H1 (cell line): ENCODE results near the gene LHPP. TPM values are rescaled to one million over a fixed set of nuclear protein-coding genes. Genes with fewer than 3 reads are reported as not detected.

Source experiments
- CTCF ChIA-PET: fragments of 300-600 bp; sonication (Branson Sonifier 250); formaldehyde crosslinking; loops from one replicate; lab custom pipeline; 2021; ENCODE audit not compliant: partially characterized antibody; lab: Charles Lee
- POLR2A ChIA-PET: fragments of 300-600 bp; sonication (Branson Sonifier 250); formaldehyde crosslinking; loops from one replicate; lab custom pipeline; 2021; ENCODE audit warnings: inconsistent platforms; ENCODE audit not compliant: partially characterized antibody; lab: Charles Lee
- DNase-seq, 2 experiments: peaks; one replicate each; pipeline versions ENCODE4 v3.0.0 to v3.0.0-alpha.2; 2010 to 2022; ENCODE audit warnings: low spot score in 2 of 2, low read depth in 1 of 2, mixed read lengths in 1 of 2
- FAIRE-seq: peaks from 2 replicates; lab custom pipeline; 2011; peaks lifted over from hg19 to GRCh38; lab: Jason Lieb, UNC
- H2AFZ ChIP-seq: 2 replicates; pipeline ENCODE4 v1.8.1; 2012; ENCODE audit warnings: low read length, inconsistent platforms
- H2AK5ac ChIP-seq: 2 replicates; pipeline ENCODE4 v1.6.1; 2013; ENCODE audit warnings: low read depth, low read length
- H2BK120ac ChIP-seq: replicated peaks from 2 replicates; pipeline ENCODE3; 2013; ENCODE audit warnings: low read depth, low read length, inconsistent platforms
- H2BK12ac ChIP-seq: 2 replicates; pipeline ENCODE4 v1.6.1; 2013; ENCODE audit warnings: low read depth, low read length
- H2BK15ac ChIP-seq: 2 replicates; pipeline ENCODE4 v1.6.1; 2013; ENCODE audit warnings: low read length
- H2BK20ac ChIP-seq: 2 replicates; pipeline ENCODE4 v1.6.1; 2013; ENCODE audit warnings: low read length
- H2BK5ac ChIP-seq: 2 replicates; pipeline ENCODE4 v1.6.1; 2013; ENCODE audit warnings: low read depth, low read length
- H3K14ac ChIP-seq: 2 replicates; pipeline ENCODE4 v1.6.1; 2013; ENCODE audit warnings: inconsistent platforms; ENCODE audit not compliant: insufficient read length
- H3K18ac ChIP-seq: 2 replicates; pipeline ENCODE4 v1.6.1; 2013; ENCODE audit warnings: low read length; ENCODE audit errors: extremely low read depth
- H3K23ac ChIP-seq: 2 replicates; pipeline ENCODE4 v1.6.1; 2013; ENCODE audit warnings: inconsistent platforms; ENCODE audit not compliant: insufficient read length
- H3K23me2 ChIP-seq: 2 replicates; pipeline ENCODE4 v1.6.1; 2013; ENCODE audit warnings: low read depth, low read length
- H3K27ac ChIP-seq: 2 replicates; pipeline ENCODE4 v1.6.1; 2011; ENCODE audit warnings: low read depth, low read length, inconsistent platforms
- H3K27me3 ChIP-seq, 4 experiments: replicated peaks in 1 of 4; 1 replicate in 1 of 4; 2 replicates in 3 of 4; pipeline versions ENCODE4 v1.6.1 to v1.8.1; 2011 to 2013; ENCODE audit warnings: low read length in 3 of 4, mild to moderate bottlenecking in 3 of 4, inconsistent platforms in 2 of 4, mixed read lengths in 2 of 4, moderate library complexity in 1 of 4; ENCODE audit not compliant: control insufficient read depth in 3 of 4, insufficient read depth in 3 of 4; ENCODE audit errors: extremely low read depth in 1 of 4
- H3K36me3 ChIP-seq, 4 experiments: 2 replicates each; pipeline versions ENCODE4 v1.6.1 to v1.8.1; 2011 to 2013; ENCODE audit warnings: mild to moderate bottlenecking in 4 of 4, low read length in 3 of 4, moderate library complexity in 2 of 4, control low read depth in 1 of 4, inconsistent platforms in 1 of 4; ENCODE audit not compliant: insufficient read depth in 4 of 4, control insufficient read depth in 2 of 4
- H3K4ac ChIP-seq: replicated peaks from 2 replicates; pipeline ENCODE3; 2013; ENCODE audit warnings: low read length, low read depth, mixed read lengths, inconsistent platforms; ENCODE audit not compliant: insufficient read length
- H3K4me1 ChIP-seq, 4 experiments: replicated peaks in 1 of 4; 1 replicate in 1 of 4; 2 replicates in 3 of 4; pipeline versions ENCODE4 v1.6.1 to v1.8.1; 2011 to 2013; ENCODE audit warnings: low read length in 3 of 4, inconsistent platforms in 2 of 4, mixed read lengths in 1 of 4; ENCODE audit not compliant: insufficient read depth in 4 of 4, control insufficient read depth in 3 of 4
- H3K4me2 ChIP-seq, 2 experiments: 2 replicates each; pipeline versions ENCODE4 v1.6.1 to v1.8.1; 2011 to 2013; ENCODE audit warnings: low read depth in 2 of 2, low read length in 2 of 2, control low read depth in 1 of 2, inconsistent platforms in 1 of 2, mild to moderate bottlenecking in 1 of 2; ENCODE audit not compliant: insufficient read depth in 1 of 2
- H3K4me3 ChIP-seq, 4 experiments: fragments of 200-600, 300-600 bp in 1 of 4; sonication (generic), shearing (Covaris generic), sonication (Bioruptor Twin) in 1 of 4; 2 replicates each; pipeline versions ENCODE4 v1.5.1 to v1.8.1; 2011 to 2016; ENCODE audit warnings: low read length in 4 of 4, low read depth in 3 of 4, control low read depth in 2 of 4, inconsistent platforms in 2 of 4, mild to moderate bottlenecking in 2 of 4, mixed read lengths in 1 of 4, moderate library complexity in 1 of 4; ENCODE audit not compliant: insufficient read depth in 2 of 4; ENCODE audit errors: extremely low read depth in 1 of 4
- H3K56ac ChIP-seq: replicated peaks from 2 replicates; pipeline ENCODE3; 2013; ENCODE audit warnings: low read depth, mild to moderate bottlenecking, mixed read lengths, low read length, inconsistent platforms; ENCODE audit not compliant: insufficient read length
- H3K79me1 ChIP-seq: 2 replicates; pipeline ENCODE4 v1.6.1; 2013; ENCODE audit warnings: low read depth, low read length, control low read depth
- H3K79me2 ChIP-seq, 2 experiments: 2 replicates each; pipeline versions ENCODE4 v1.6.1 to v1.8.1; 2012 to 2013; ENCODE audit warnings: low read length in 2 of 2, mild to moderate bottlenecking in 2 of 2, inconsistent platforms in 1 of 2; ENCODE audit not compliant: insufficient read depth in 2 of 2, control insufficient read depth in 1 of 2
- H3K9ac ChIP-seq, 4 experiments: replicated peaks in 1 of 4; 1 replicate in 1 of 4; 2 replicates in 3 of 4; pipeline versions ENCODE4 v1.6.1 to v1.8.1; 2011 to 2013; ENCODE audit warnings: low read depth in 3 of 4, low read length in 3 of 4, control low read depth in 2 of 4, mild to moderate bottlenecking in 2 of 4, moderate library complexity in 2 of 4, inconsistent platforms in 1 of 4; ENCODE audit errors: extremely low read depth in 1 of 4
- H3K9me3 ChIP-seq, 2 experiments: 2 replicates each; pipeline versions ENCODE4 v1.6.1 to v1.8.1; 2012 to 2013; ENCODE audit warnings: mild to moderate bottlenecking in 2 of 2, moderate library complexity in 2 of 2, control low read depth in 1 of 2, inconsistent platforms in 1 of 2, low read depth in 1 of 2, low read length in 1 of 2, mixed read lengths in 1 of 2; ENCODE audit not compliant: insufficient read depth in 2 of 2
- H4K20me1 ChIP-seq, 2 experiments: replicated peaks in 1 of 2; 2 replicates each; pipeline versions ENCODE3 to v1.8.1; 2011 to 2013; ENCODE audit warnings: inconsistent platforms in 2 of 2, low read length in 2 of 2, mild to moderate bottlenecking in 1 of 2; ENCODE audit not compliant: insufficient read depth in 2 of 2, control insufficient read depth in 1 of 2
- H4K5ac ChIP-seq: 2 replicates; pipeline ENCODE4 v1.6.1; 2013; ENCODE audit warnings: low read length, low read depth, mixed read lengths, inconsistent platforms; ENCODE audit not compliant: insufficient read length
- H4K8ac ChIP-seq: 2 replicates; pipeline ENCODE4 v1.8.0; 2013; ENCODE audit warnings: mild to moderate bottlenecking, moderate library complexity, low read length, inconsistent platforms; ENCODE audit not compliant: insufficient read depth; ENCODE audit errors: extremely low read depth
- H4K91ac ChIP-seq: replicated peaks from 2 replicates; pipeline ENCODE3; 2013; ENCODE audit warnings: low read length, mixed read lengths, inconsistent platforms; ENCODE audit not compliant: insufficient read length
- ASH2L ChIP-seq: fragments of 200-600, 300-600 bp; sonication (generic); IDR thresholded peaks from one replicate; pipeline ENCODE4 v1.7.1; 2017; ENCODE audit warnings: low read length
- CHD2 ChIP-seq: IDR thresholded peaks from 2 replicates; pipeline ENCODE4 v1.6.1; 2012; ENCODE audit warnings: low read length, improper control_type of control experiment
- EZH2 ChIP-seq: fragments of 200-600 bp; sonication (generic); IDR thresholded peaks from 2 replicates; pipeline ENCODE4 v1.7.1; 2012; ENCODE audit warnings: low read depth, mild to moderate bottlenecking, moderate library complexity, low read length, inconsistent platforms; ENCODE audit not compliant: severe bottlenecking
- KDM4A ChIP-seq: IDR thresholded peaks from one replicate; pipeline ENCODE4 v1.7.1; 2012; ENCODE audit warnings: low read depth, mild to moderate bottlenecking, moderate library complexity, low read length, inconsistent platforms; ENCODE audit not compliant: severe bottlenecking
- NRF1 ChIP-seq: IDR thresholded peaks from 2 replicates; pipeline ENCODE4 v1.6.1; 2011; ENCODE audit warnings: mild to moderate bottlenecking, low read depth, low read length, improper control_type of control experiment
- POLR2A ChIP-seq, 2 experiments: IDR thresholded peaks; 1 replicate in 1 of 2; 2 replicates in 1 of 2; pipeline ENCODE4 v1.6.1; 2011; ENCODE audit warnings: low read depth in 2 of 2, low read length in 2 of 2, mild to moderate bottlenecking in 2 of 2; ENCODE audit errors: control extremely low read depth in 1 of 2
- POU5F1 ChIP-seq: IDR thresholded peaks from 2 replicates; pipeline ENCODE4 v1.6.1; 2011; ENCODE audit warnings: low read depth, mild to moderate bottlenecking, low read length, moderate library complexity
- RFX5 ChIP-seq: IDR thresholded peaks from 2 replicates; pipeline ENCODE4 v1.6.1; 2011; ENCODE audit warnings: low read depth, low read length, improper control_type of control experiment, borderline replicate concordance
- SIX5 ChIP-seq: IDR thresholded peaks from 2 replicates; pipeline ENCODE4 v1.6.1; 2011; ENCODE audit warnings: mild to moderate bottlenecking, low read depth, low read length
- SP1 ChIP-seq: IDR thresholded peaks from 2 replicates; pipeline ENCODE4 v1.6.1; 2011; ENCODE audit warnings: low read depth, low read length
- SP4 ChIP-seq: IDR thresholded peaks from 2 replicates; pipeline ENCODE4 v1.6.1; 2012; ENCODE audit warnings: low read length, inconsistent platforms
- TBP ChIP-seq: IDR thresholded peaks from 2 replicates; pipeline ENCODE4 v1.6.1; 2011; ENCODE audit warnings: low read depth, low read length, improper control_type of control experiment
- TEAD4 ChIP-seq: IDR thresholded peaks from 2 replicates; pipeline ENCODE4 v1.6.1; 2012; ENCODE audit warnings: low read depth, low read length, inconsistent platforms, mixed read lengths
- YY1 ChIP-seq: IDR thresholded peaks from 2 replicates; pipeline ENCODE4 v1.6.1; 2011; ENCODE audit warnings: low read depth, mild to moderate bottlenecking, low read length
- WGBS, 2 experiments: shearing (Covaris generic) in 1 of 2; methylation state at CpG; one replicate each; pipeline versions ENCODE4 v1.1.6 to v1.1.7; 2013 to 2015; ENCODE audit warnings: low lambda C conversion rate in 2 of 2, mixed read lengths in 2 of 2, inconsistent platforms in 1 of 2, low coverage in 1 of 2, missing lambda C conversion rate in 1 of 2; ENCODE audit not compliant: insufficient replicate concordance in 2 of 2, insufficient coverage in 1 of 2, insufficient read length in 1 of 2; ENCODE audit errors: extremely low coverage in 1 of 2, missing lambda C conversion rate in 1 of 2; 5-methylcytosine and 5-hydroxymethylcytosine counted together
- polyA plus RNA-seq, 7 experiments: library from polyadenylated mRNA; depleted of rRNA in 3 of 7; stranded (reverse) in 5 of 7; unstranded in 2 of 7; fragments of >200 nt in 5 of 7; fragments of 200-250 nt in 2 of 7; gene quantifications; 1 replicate in 5 of 7; 2 replicates in 1 of 7; 4 replicates in 1 of 7; pipeline versions ENCODE4 v1.2.1 to v1.2.3, GENCODE V29; 2011 to 2013; ENCODE audit warnings: missing spikeins in 2 of 7, mixed read lengths in 2 of 7
- total RNA-seq: library from RNA; stranded (reverse); fragmentation: NEBNext Ultra II Directional; extraction: Animal tissue kit (Norgen Biotek cat#: 25700); gene quantifications from 2 replicates; pipeline ENCODE4 v1.2.1, GENCODE V29; 2021

LHPP gene
- total and polyA plus RNA-seq, 2 of the 8 experiments (the other 6 are each of a cell fraction or from before 2014, with no cell fraction given), result 26.0 to 45.0 TPM

GRCh38 chr10:124546957-124547646, 85.5 kb downstream of the LHPP start:
- ChIA-PET POLR2A (interaction anchor here (1.3 to 1.9 kb wide), 2 partner anchors 9 to 11 kb away, joined by 5 read pairs; no protein-coding TSS in a partner anchor), CTCF (interaction anchor here (1.1 to 38.0 kb wide), 4 partner anchors 9 to 194 kb away, joined by 3 to 681 read pairs (median 346); no protein-coding TSS in a partner anchor)
- Histone ChIP-seq H4K20me1 (no peaks in the 10 kb centered on the region), H3K14ac (no peak overlapping the region), H3K23me2 (no peaks in the 10 kb centered on the region), H3K23ac (no peak overlapping the region), H2BK120ac (no peak overlapping the region), H4K5ac (no peak overlapping the region), H2AK5ac (no peak overlapping the region), H3K79me1 (no peaks in the 10 kb centered on the region), H2AFZ (no peak overlapping the region), H3K18ac (no peak overlapping the region), H3K56ac (no peak overlapping the region), H2BK15ac (no peak overlapping the region), H3K4ac (no peak overlapping the region), H2BK20ac (no peak overlapping the region), H4K8ac (no peak overlapping the region), H3K4me1 (peaks cover 0 to 2% (median 0%) of the 10 kb centered on the region in 4 experiments; a peak in 2 of 7 replicates), H2BK5ac (no peak overlapping the region), H3K4me3 (no peak overlapping the region), H3K9ac (no peak overlapping the region), H2BK12ac (no peak overlapping the region), H3K9me3 (no peaks in the 10 kb centered on the region), H3K36me3 (no peaks in the 10 kb centered on the region), H3K4me2 (no peak overlapping the region), H3K79me2 (no peaks in the 10 kb centered on the region), H4K91ac (no peak overlapping the region), H3K27ac (no peak overlapping the region), H3K27me3 (no peaks in the 10 kb centered on the region)
- TF ChIP-seq NRF1, result no peak
- TF ChIP-seq SP1, result no peak
- no peak for TF ChIP-seq SP4
- no peak for TF ChIP-seq CHD2
- no peak for TF ChIP-seq POLR2A (IDR thresholded peaks at IDR 0.05; ENCODE audit: control extremely low read depth in 1 of 2, low read depth in 2 of 2, low read length in 2 of 2)
- TF ChIP-seq TEAD4, result no peak
- no peak for TF ChIP-seq KDM4A
- no peak for TF ChIP-seq TBP
- TF ChIP-seq EZH2, result no peak
- no peak for TF ChIP-seq YY1
- TF ChIP-seq POU5F1, result no peak
- TF ChIP-seq SIX5, result no peak
- TF ChIP-seq ASH2L, result no peak
- no peak for TF ChIP-seq RFX5
- DNase-seq (no peak), FAIRE-seq (no peak)
- 85% methylated on average over 15 of the region's 15 CpGs; no CpG with 5 or more reads in 1 of the 2 experiments for whole genome bisulfite sequencing, 2 experiments
